ENCODE measurements around the gene ZNF428. TPM values are rescaled to one million over a fixed set of nuclear protein-coding genes. Genes with fewer than 3 reads are reported as not detected.

Gene ZNF428
- total and polyA plus RNA-seq, 4 donors = 6.5 to 22.1 (median 14.4) TPM

GRCh38 chr19:43624933-43625332 is 5.5 kb upstream of the ZNF428 start:
- H3K9me3 ChIP-seq (ENCODE audit: control insufficient read depth in 4 of 4, low read length in 3 of 4) = no peaks in the 10 kb centered on the region
- WGBS = 31% methylated on average over 30 of the region's 30 CpGs
- H3K27ac ChIP-seq (ENCODE audit: low read depth in 1 of 2, low read length in 2 of 2) = no peak overlapping the region

GRCh38 chr19:43623889-43624670 is 4.7 kb upstream of the ZNF428 start:
- Histone ChIP-seq H3K9me3 (ENCODE audit: control insufficient read depth in 4 of 4, low read length in 3 of 4) (no peaks in the 10 kb centered on the region), H3K36me3 (ENCODE audit: control insufficient read depth in 4 of 4, insufficient read depth in 3 of 4, low read depth in 1 of 4, low read length in 3 of 4) (no peaks in the 10 kb centered on the region), H3K4me1 (ENCODE audit: control insufficient read depth in 4 of 4, insufficient read depth in 4 of 4, low read length in 3 of 4) (peaks cover 0 to 9% (median 7%) of the 10 kb centered on the region in 4 donors), H3K27ac (ENCODE audit: low read depth in 1 of 2, low read length in 2 of 2) (no peak overlapping the region), H3K9ac (ENCODE audit: low read depth in 1 of 2, low read length in 2 of 2) (no peak overlapping the region), H3K27me3 (ENCODE audit: control insufficient read depth in 4 of 4, insufficient read depth in 4 of 4, low read length in 3 of 4) (no peaks in the 10 kb centered on the region), H3K4me3 (ENCODE audit: low read depth in 1 of 3, low read length in 3 of 3) (no peak overlapping the region)
- 88% methylated on average over 35 of the region's 35 CpGs for WGBS
- no peak for DNase-seq (ENCODE audit: low spot score)
- TF ChIP-seq GABPA (IDR thresholded peaks at IDR 0.05 in 1 of 2, conservative IDR thresholded peaks at IDR 0.05 in 1 of 2) (no peak), SP1 (IDR thresholded peaks at IDR 0.05) (no peak), REST (IDR thresholded peaks at IDR 0.05) (no peak), CTCF (IDR thresholded peaks at IDR 0.05; ENCODE audit: low read depth, low read length, missing input control) (no peak), EGR1 (IDR thresholded peaks at IDR 0.05; ENCODE audit: low read depth in 2 of 2) (no peak), HNF4G (IDR thresholded peaks at IDR 0.05) (no peak)

More at GRCh38 chr19:43624933-43625332, 5.5 kb upstream of the ZNF428 start:
- H3K36me3 ChIP-seq (ENCODE audit: control insufficient read depth in 4 of 4, insufficient read depth in 3 of 4, low read depth in 1 of 4, low read length in 3 of 4) = no peaks in the 10 kb centered on the region
- DNase-seq (ENCODE audit: low spot score) = peak; percentile 91
- H3K9ac ChIP-seq (ENCODE audit: low read depth in 1 of 2, low read length in 2 of 2) = no peak overlapping the region
- no peaks in the 10 kb centered on the region for H3K27me3 ChIP-seq (ENCODE audit: control insufficient read depth in 4 of 4, insufficient read depth in 4 of 4, low read length in 3 of 4)
- TF ChIP-seq ATF3 (IDR thresholded peaks at IDR 0.05) (no peak), RAD21 (IDR thresholded peaks at IDR 0.05) (peak in 1 of 2 donors; percentile 19), JUND (IDR thresholded peaks at IDR 0.05) (no peak), CTCF (IDR thresholded peaks at IDR 0.05; ENCODE audit: low read depth, low read length, missing input control) (no peak), REST (IDR thresholded peaks at IDR 0.05) (no peak), YY1 (IDR thresholded peaks at IDR 0.05) (no peak), FOXA1 (IDR thresholded peaks at IDR 0.05) (no peak), GABPA (IDR thresholded peaks at IDR 0.05 in 1 of 2, conservative IDR thresholded peaks at IDR 0.05 in 1 of 2) (no peak), NR2F2 (IDR thresholded peaks at IDR 0.05) (no peak)
- H3K4me3 ChIP-seq (ENCODE audit: low read depth in 1 of 3, low read length in 3 of 3) = no peak overlapping the region
- H3K4me1 ChIP-seq (ENCODE audit: control insufficient read depth in 4 of 4, insufficient read depth in 4 of 4, low read length in 3 of 4) = peaks cover 0 to 6% (median 5%) of the 10 kb centered on the region in 4 donors
